Naive thymus-derived CD4-positive, alpha-beta T cell (primary cell): ENCODE measurements around the gene BDNF. TPM values are rescaled to one million over a fixed set of nuclear protein-coding genes. Genes with fewer than 3 reads are reported as not detected.
"Not testable (repeated sequence)": the region's sequence is repeated elsewhere in the genome, so short reads cannot be mapped to it uniquely, and the experiment has no call there.

Experiments
- ATAC-seq: fragments of 150-1000 bp; cut with Tn5 transposase; 2 replicates; pipeline ENCODE4 v1.10.0; 2021; ENCODE audit warnings: mild to moderate bottlenecking, moderate library complexity
- CTCF ChIA-PET: fragments of 350-600 bp; sonication (Branson Sonifier 250); formaldehyde crosslinking; loops from one replicate; lab custom pipeline; 2021; ENCODE audit warnings: antibody characterized with exemption; lab: Charles Lee
- POLR2A ChIA-PET: fragments of 350-600 bp; sonication (Branson Sonifier 250); formaldehyde crosslinking; loops from one replicate; lab custom pipeline; 2021; ENCODE audit warnings: antibody characterized with exemption, inconsistent platforms; lab: Charles Lee
- DNase-seq, 9 donors: peaks; one replicate each; pipeline versions ENCODE4 v3.0.0 to v3.0.0-alpha.2; 2020 to 2022; ENCODE audit warnings: mixed read lengths in 1 of 9
- H3K27ac ChIP-seq: one replicate; pipeline ENCODE4 v1.7.0; 2013; ENCODE audit warnings: mild to moderate bottlenecking, low read depth, low read length, moderate library complexity
- H3K27me3 ChIP-seq, 2 donors: one replicate each; pipeline ENCODE4 v1.7.0; 2013; ENCODE audit warnings: low read length in 2 of 2, mild to moderate bottlenecking in 2 of 2, moderate library complexity in 2 of 2; ENCODE audit not compliant: control insufficient read depth in 2 of 2, insufficient read depth in 2 of 2
- H3K36me3 ChIP-seq, 3 experiments: 1 replicate in 2 of 3; 2 replicates in 1 of 3; pipeline ENCODE4 v1.7.0; 2013; ENCODE audit warnings: low read length in 3 of 3, mild to moderate bottlenecking in 3 of 3, moderate library complexity in 1 of 3; ENCODE audit not compliant: insufficient read depth in 3 of 3, control insufficient read depth in 2 of 3
- H3K4me1 ChIP-seq, 2 donors: one replicate each; pipeline ENCODE4 v1.7.0; 2013; ENCODE audit warnings: low read length in 2 of 2, mild to moderate bottlenecking in 2 of 2, moderate library complexity in 1 of 2; ENCODE audit not compliant: control insufficient read depth in 2 of 2, insufficient read depth in 2 of 2
- H3K4me3 ChIP-seq: 2 replicates; pipeline ENCODE4 v1.7.0; 2013; ENCODE audit warnings: mild to moderate bottlenecking, low read length
- H3K9me3 ChIP-seq, 3 experiments: 1 replicate in 2 of 3; 2 replicates in 1 of 3; pipeline ENCODE4 v1.7.0; 2013; ENCODE audit warnings: low read length in 3 of 3; ENCODE audit not compliant: control insufficient read depth in 2 of 3
- H3K27ac Mint-ChIP-seq, 9 donors: one replicate each; pipeline ENCODE4 v1.8.0; 2020 to 2022; ENCODE audit warnings: mixed read lengths in 9 of 9, mild to moderate bottlenecking in 8 of 9, moderate library complexity in 5 of 9, inconsistent platforms in 2 of 9
- H3K27me3 Mint-ChIP-seq, 5 donors: one replicate each; pipeline ENCODE4 v1.8.0; 2021 to 2022; ENCODE audit warnings: mixed read lengths in 5 of 5, mild to moderate bottlenecking in 1 of 5
- H3K36me3 Mint-ChIP-seq, 5 donors: one replicate each; pipeline ENCODE4 v1.8.0; 2020 to 2022; ENCODE audit warnings: mixed read lengths in 5 of 5, mild to moderate bottlenecking in 3 of 5, inconsistent platforms in 1 of 5
- H3K4me1 Mint-ChIP-seq, 7 donors: one replicate each; pipeline ENCODE4 v1.8.0; 2020 to 2022; ENCODE audit warnings: mixed read lengths in 7 of 7, mild to moderate bottlenecking in 3 of 7, inconsistent platforms in 1 of 7
- H3K4me3 Mint-ChIP-seq, 10 donors: one replicate each; pipeline ENCODE4 v1.8.0; 2020 to 2022; ENCODE audit warnings: mild to moderate bottlenecking in 10 of 10, mixed read lengths in 10 of 10, moderate library complexity in 6 of 10, inconsistent platforms in 2 of 10
- H3K9me3 Mint-ChIP-seq, 11 donors: one replicate each; pipeline ENCODE4 v1.8.0; 2020 to 2022; ENCODE audit warnings: mixed read lengths in 11 of 11, mild to moderate bottlenecking in 4 of 11, inconsistent platforms in 1 of 11, moderate library complexity in 1 of 11
- intact Hi-C, 2 donors: fragments of 100-400 bp; cut with micrococcal nuclease; formaldehyde crosslinking; loops; one replicate each; pipeline ENCODE4 v1.15.1; 2023
- polyA plus RNA-seq, 2 donors: library from polyadenylated mRNA; unstranded; fragments of 300-500 nt; fragmentation: Illumina TruSeq; gene quantifications; one replicate each; pipeline ENCODE4 v1.2.3, GENCODE V29; 2021
- total RNA-seq, 6 experiments: library from RNA in 5 of 6; stranded (reverse) in 5 of 6; gene quantifications; 1 replicate in 5 of 6; 2 replicates in 1 of 6; pipeline ENCODE4 v1.2.3 and lab custom pipeline; 2021 to 2026

BDNF gene
- total and polyA plus RNA-seq, 7 experiments from 2014 or later: not detected

- ChIA-PET CTCF (no interaction called here), POLR2A (no interaction called here)
- Histone ChIP-seq H3K36me3 (no peaks in the 10 kb centered on the region), H3K4me3 (no peak overlapping the region), H3K4me1 (no peaks in the 10 kb centered on the region), H3K27me3 (no peaks in the 10 kb centered on the region), H3K27ac (no peak overlapping the region), H3K9me3 (no peaks in the 10 kb centered on the region)
- no peak overlapping the region for H3K27ac Mint-ChIP-seq
- H3K27me3 Mint-ChIP-seq: no peaks in the 10 kb centered on the region
- H3K36me3 Mint-ChIP-seq: peaks cover 0 to 18% (median 13%) of the 10 kb centered on the region in 5 donors
- intact Hi-C loops: no loop called here
- peaks cover 3 to 20% (median 8%) of the 10 kb centered on the region in 11 donors for H3K9me3 Mint-ChIP-seq
- no peaks in the 10 kb centered on the region for H3K4me1 Mint-ChIP-seq
- no peak overlapping the region for H3K4me3 Mint-ChIP-seq
- DNase-seq: no peak
- ATAC-seq: no peak
Observed at GRCh38 chr11:27635567-27636037, 64.7 kb downstream of the BDNF start.

DNA sequence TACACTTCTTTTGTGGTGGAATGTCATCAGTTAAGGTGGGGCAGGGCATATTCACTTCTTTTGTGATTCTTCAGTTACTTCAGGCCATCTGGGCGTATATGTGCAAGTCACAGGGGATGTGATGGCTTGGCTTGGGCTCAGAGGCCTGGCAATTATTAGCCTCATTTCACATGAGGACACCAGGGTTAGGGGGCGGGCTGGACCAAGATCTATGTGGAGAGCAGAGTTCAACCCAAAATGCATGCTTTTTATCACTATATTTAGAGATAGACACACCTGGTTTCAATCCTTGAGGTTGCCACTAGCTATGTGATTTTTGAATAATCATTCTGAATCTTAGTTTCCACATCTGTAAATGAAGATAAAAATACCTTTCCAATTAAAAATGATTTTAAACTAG lies 65.5 kb downstream of the BDNF start:
- CTCF ChIA-PET, H3K9me3 ChIP-seq, H3K4me3 Mint-ChIP-seq, H3K4me3 ChIP-seq, H3K36me3 ChIP-seq, H3K27me3 ChIP-seq, H3K27ac Mint-ChIP-seq, ATAC-seq, intact Hi-C loops, H3K4me1 Mint-ChIP-seq, H3K27me3 Mint-ChIP-seq, H3K27ac ChIP-seq, DNase-seq, POLR2A ChIA-PET, H3K4me1 ChIP-seq: not testable (repeated sequence)
- Mint-ChIP-seq H3K36me3 (peaks cover 0 to 17% (median 13%) of the 10 kb centered on the region in 5 donors), H3K9me3 (peaks cover 3 to 20% (median 9%) of the 10 kb centered on the region in 11 donors)

GRCh38 chr11:27634282-27634681 lies 66.0 kb downstream of the BDNF start:
- H3K27me3 ChIP-seq, H3K27me3 Mint-ChIP-seq, H3K27ac Mint-ChIP-seq, CTCF ChIA-PET, intact Hi-C loops, H3K27ac ChIP-seq, POLR2A ChIA-PET, H3K36me3 ChIP-seq, H3K4me1 ChIP-seq, H3K4me3 Mint-ChIP-seq, ATAC-seq, H3K4me1 Mint-ChIP-seq, H3K9me3 ChIP-seq, H3K4me3 ChIP-seq, DNase-seq: not testable (repeated sequence)
- peaks cover 3 to 20% (median 9%) of the 10 kb centered on the region in 11 donors for H3K9me3 Mint-ChIP-seq
- peaks cover 0 to 13% (median 13%) of the 10 kb centered on the region in 5 donors for H3K36me3 Mint-ChIP-seq

GRCh38 chr11:27629023-27629422 lies 71.2 kb downstream of the BDNF start:
- intact Hi-C loops, H3K27me3 Mint-ChIP-seq, POLR2A ChIA-PET, H3K9me3 Mint-ChIP-seq, H3K4me1 Mint-ChIP-seq, H3K4me1 ChIP-seq, H3K27me3 ChIP-seq, H3K4me3 Mint-ChIP-seq, ATAC-seq, H3K27ac Mint-ChIP-seq, CTCF ChIA-PET, H3K4me3 ChIP-seq, H3K27ac ChIP-seq, H3K36me3 Mint-ChIP-seq, DNase-seq, H3K36me3 ChIP-seq, H3K9me3 ChIP-seq: not testable (repeated sequence)

- Mint-ChIP-seq H3K27me3 (no peaks in the 10 kb centered on the region), H3K4me1 (peaks cover 0 to 1% (median 0%) of the 10 kb centered on the region in 7 donors), H3K36me3 (peaks cover 0 to 11% (median 0%) of the 10 kb centered on the region in 5 donors), H3K27ac (no peak overlapping the region), H3K4me3 (no peak overlapping the region), H3K9me3 (peaks cover 0 to 5% (median 2%) of the 10 kb centered on the region in 11 donors)
- no peak overlapping the region for H3K4me3 ChIP-seq
- POLR2A ChIA-PET: no interaction called here
- H3K27me3 ChIP-seq: no peaks in the 10 kb centered on the region
- intact Hi-C loops: no loop called here
- CTCF ChIA-PET: no interaction called here
- no peaks in the 10 kb centered on the region for H3K9me3 ChIP-seq
- H3K36me3 ChIP-seq: no peaks in the 10 kb centered on the region
- ATAC-seq (no peak), DNase-seq (no peak)
- no peak overlapping the region for H3K27ac ChIP-seq
- no peaks in the 10 kb centered on the region for H3K4me1 ChIP-seq
Observed at GRCh38 chr11:27627979-27628378, 72.3 kb downstream of the BDNF start.

DNA sequence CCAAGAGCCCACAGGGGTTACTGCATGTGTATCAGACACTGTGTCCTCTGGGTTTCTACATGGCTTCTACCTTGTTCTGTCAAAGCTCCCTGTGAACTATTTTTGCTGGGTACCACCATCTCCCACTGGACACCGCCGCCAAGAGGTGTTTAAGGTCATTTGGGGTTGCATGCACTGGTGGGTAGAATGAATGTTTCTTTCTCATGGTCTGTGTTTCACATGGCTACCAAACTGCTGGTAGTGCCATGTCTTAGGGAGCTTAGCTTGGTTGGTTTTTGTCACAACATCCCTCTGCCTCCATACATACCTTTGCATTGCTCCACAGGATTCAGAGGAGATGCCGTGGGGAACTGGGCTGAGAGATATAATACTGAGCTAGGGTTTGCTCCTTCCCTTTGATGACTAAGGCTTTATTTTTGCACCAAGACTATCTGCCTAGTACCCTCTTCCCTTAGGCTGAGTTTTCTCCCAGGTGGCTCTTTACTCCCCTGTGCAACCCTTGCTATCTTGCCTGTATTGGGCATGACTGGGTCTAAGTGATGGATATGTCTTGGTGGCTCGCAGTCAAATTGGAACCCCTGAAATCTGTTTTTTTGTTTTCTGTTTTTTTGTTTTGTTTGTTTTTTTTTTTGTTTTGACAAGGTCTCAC lies 73.2 kb downstream of the BDNF start:
- Histone ChIP-seq H3K27me3 (no peaks in the 10 kb centered on the region), H3K4me3 (no peak overlapping the region), H3K27ac (no peak overlapping the region), H3K4me1 (no peaks in the 10 kb centered on the region), H3K9me3 (no peaks in the 10 kb centered on the region), H3K36me3 (no peaks in the 10 kb centered on the region)
- DNase-seq: no peak
- H3K36me3 Mint-ChIP-seq: peaks cover 0 to 11% (median 0%) of the 10 kb centered on the region in 5 donors
- H3K4me1 Mint-ChIP-seq: peaks cover 0 to 1% (median 0%) of the 10 kb centered on the region in 7 donors
- no peak overlapping the region for H3K27ac Mint-ChIP-seq
- no peaks in the 10 kb centered on the region for H3K27me3 Mint-ChIP-seq
- H3K4me3 Mint-ChIP-seq: no peak overlapping the region
- POLR2A ChIA-PET: no interaction called here
- CTCF ChIA-PET: no interaction called here
- intact Hi-C loops: no loop called here
- H3K9me3 Mint-ChIP-seq: peaks cover 0 to 4% (median 0%) of the 10 kb centered on the region in 11 donors
- no peak for ATAC-seq
